Hematopoietic multipotent progenitor cell treated with erythropoietin and hydrocortisone succinate and interleukin-3 and kit ligand, for 15 days (in vitro differentiated cells): ENCODE measurements around the gene LGALS9.

Source experiments
- DNase-seq: peaks from one replicate; pipeline ENCODE4 v3.0.0-alpha.2; 2015; ENCODE audit warnings: low spot score

The LGALS9 gene

GRCh38 chr17:27603421-27603770 is 27.6 kb upstream of the LGALS9 start:
- DNase-seq: no peak

- DNase-seq: peak; percentile 26
Measured at GRCh38 chr17:27603880-27604794, 26.9 kb upstream of the LGALS9 start.

DNA sequence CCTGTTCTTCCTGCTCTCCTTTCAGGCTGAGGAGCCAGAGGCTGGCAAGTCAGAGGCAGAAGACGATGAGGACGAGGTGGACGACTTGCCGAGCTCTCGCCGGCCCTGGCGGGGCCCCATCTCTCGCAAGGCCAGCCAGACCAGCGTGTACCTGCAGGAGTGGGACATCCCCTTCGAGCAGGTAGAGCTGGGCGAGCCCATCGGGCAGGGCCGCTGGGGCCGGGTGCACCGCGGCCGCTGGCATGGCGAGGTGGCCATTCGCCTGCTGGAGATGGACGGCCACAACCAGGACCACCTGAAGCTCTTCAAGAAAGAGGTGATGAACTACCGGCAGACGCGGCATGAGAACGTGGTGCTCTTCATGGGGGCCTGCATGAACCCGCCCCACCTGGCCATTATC is 25.6 kb upstream of the LGALS9 start:
- no peak for DNase-seq

- no peak for DNase-seq
Measured at GRCh38 chr17:27607521-27608091, 23.4 kb upstream of the LGALS9 start.

DNA sequence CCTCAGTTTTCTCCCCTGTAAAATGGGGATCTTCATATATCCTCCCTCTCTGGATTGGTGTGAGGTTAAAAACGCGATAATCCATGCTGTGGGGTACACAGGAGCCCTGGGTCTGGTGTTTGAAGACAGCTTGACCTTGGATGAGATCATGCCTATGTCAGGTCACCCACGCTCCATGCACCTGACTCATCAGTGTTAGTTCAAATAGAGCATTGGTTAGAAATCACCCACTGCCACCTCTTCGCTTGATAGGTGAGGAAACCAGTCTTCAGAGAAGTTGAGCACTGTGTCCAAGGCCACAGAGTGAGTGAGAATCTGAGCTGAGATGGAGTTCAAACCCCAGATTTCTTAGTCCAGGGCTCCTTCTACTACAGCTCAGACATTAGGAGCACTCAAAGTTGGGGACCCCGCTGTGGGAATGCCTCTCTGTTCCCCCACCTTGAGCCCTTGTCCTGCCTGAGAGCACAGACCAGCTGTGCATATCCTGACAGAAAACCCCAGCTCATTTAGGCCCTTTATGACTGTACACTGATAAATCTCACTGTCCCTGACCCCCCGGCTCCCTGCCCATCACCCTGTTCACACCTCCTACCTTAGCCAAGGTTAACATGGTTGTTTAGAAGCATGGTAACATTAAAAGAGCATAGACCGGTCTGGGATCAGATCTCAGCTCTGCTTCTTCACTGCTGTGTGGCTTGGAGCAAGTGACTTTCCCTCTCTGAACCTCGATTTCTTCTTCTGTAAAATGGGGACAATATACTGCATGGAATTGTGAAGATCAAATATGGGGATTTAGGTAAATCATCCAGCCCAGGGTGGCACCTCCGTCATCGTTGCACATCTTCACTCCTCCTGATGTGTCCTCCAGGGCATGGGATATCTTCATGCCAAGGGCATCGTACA is 22.4 kb upstream of the LGALS9 start:
- DNase-seq: no peak

GRCh38 chr17:27609611-27610303 is 21.2 kb upstream of the LGALS9 start:
- peak; percentile 76 for DNase-seq

DNA sequence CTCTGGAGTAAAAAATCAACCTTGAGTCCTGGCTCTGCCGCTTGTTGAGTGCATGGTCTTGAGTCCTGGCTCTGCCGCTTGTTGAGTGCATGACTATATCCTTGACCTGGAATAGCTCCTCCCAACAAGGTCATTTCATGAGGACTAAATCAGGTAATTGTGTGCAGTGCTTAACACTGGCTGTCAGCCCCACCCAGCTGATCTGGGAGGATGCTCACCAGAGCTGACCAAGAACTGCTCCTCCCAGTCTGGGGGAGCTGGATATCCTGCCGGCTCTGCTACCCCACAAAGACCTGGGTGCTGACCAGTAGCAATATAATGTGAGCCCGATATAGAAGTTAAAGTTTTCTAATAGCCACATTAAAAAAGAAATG is 20.7 kb upstream of the LGALS9 start:
- no peak for DNase-seq

DNA sequence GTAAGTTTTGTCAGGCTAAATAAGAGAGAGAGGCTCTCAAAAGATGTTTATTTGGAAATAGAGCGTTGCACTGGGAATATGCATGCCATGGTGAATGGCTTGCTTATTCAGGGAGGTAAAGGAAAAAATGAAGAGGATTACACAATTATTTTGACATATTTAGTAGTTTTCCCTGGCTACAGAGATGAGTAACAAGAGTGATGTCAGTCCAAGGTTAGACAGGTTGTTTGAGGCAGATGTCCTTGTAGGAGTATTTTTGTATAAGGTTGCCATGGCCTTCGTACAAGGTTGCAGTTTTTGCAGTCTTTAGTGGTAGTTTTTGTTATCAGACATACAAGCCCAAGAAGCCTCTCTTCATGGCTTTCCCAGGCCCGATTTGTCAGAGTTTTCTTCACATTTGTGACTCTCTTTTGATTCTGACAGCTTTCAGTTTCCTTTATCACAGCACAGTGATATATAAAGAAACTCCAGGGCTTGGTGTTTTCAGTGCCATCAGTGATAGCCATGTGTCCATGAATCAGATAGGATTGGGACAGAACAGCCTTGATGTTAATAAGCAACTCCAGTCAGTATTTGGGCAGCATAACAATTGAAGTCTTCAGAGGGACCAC is 18.7 kb upstream of the LGALS9 start:
- no peak for DNase-seq

- DNase-seq: peak; percentile 74
Measured at GRCh38 chr17:27613433-27613832, 17.6 kb upstream of the LGALS9 start.

- no peak for DNase-seq
Measured at GRCh38 chr17:27615121-27615520, 15.9 kb upstream of the LGALS9 start.

GRCh38 chr17:27616414-27616813 is 14.6 kb upstream of the LGALS9 start:
- no peak for DNase-seq

- DNase-seq: no peak
Measured at GRCh38 chr17:27618417-27618816, 12.6 kb upstream of the LGALS9 start.

GRCh38 chr17:27620721-27621120 is 10.3 kb upstream of the LGALS9 start:
- DNase-seq: no peak

GRCh38 chr17:27621536-27621935 is 9.5 kb upstream of the LGALS9 start:
- no peak for DNase-seq

GRCh38 chr17:27621942-27622559 is 8.9 kb upstream of the LGALS9 start:
- no peak for DNase-seq

- no peak for DNase-seq
Measured at GRCh38 chr17:27622986-27623385, 8.0 kb upstream of the LGALS9 start.

- no peak for DNase-seq
Measured at GRCh38 chr17:27623614-27624013, 7.4 kb upstream of the LGALS9 start.

DNA sequence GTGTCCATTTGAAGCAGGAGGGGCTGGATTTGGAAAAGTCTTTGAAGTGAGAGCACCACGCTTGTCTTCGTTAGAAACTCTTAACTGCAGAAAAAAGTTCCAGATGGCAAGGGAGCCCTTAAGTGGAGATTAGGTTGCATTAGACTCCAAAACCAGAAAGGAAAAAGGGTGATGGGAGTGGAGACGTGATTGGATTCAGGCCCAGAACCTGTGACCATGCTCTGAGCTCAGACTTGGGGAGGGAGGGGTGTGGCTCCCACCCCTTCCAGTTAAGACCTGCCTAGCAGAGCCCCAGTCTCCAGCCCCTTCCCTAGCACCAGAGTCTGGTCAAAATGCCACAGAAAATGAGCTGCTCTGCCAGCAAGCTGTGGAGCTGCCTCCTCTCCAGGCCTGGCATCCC is 6.4 kb upstream of the LGALS9 start:
- DNase-seq: no peak

DNA sequence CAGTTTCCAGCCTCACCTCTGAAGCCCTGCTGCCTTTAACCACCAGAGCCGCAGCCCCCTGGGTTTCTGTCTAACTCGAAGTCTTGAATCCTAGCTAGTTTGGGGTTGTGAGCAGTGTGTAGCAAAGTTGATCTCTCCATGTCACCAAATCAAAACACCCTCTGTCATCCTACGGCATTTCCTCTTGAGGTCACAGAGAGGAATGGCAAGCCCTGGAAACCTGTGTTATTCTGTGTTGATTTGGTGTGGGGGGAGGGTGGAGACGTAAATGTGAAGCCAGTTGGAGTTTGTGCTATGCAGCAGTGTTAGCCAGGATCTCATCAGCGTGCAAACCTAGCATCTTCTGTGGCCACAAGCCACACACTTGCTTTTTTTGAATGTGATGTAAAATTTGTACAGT is 5.1 kb upstream of the LGALS9 start:
- DNase-seq: no peak

- DNase-seq: no peak
Measured at GRCh38 chr17:27627514-27627913, 3.5 kb upstream of the LGALS9 start.

- DNase-seq: no peak
Measured at GRCh38 chr17:27628376-27628775, 2.6 kb upstream of the LGALS9 start.
